Left colon (tissue), 2 donors: ENCODE data around the gene ZMYND11. TPM values are rescaled to one million over a fixed set of nuclear protein-coding genes. Genes with fewer than 3 reads are reported as not detected.

Source experiments
- ATAC-seq: fragments of 200-7000 bp; cut with Tn5 transposase; one replicate; pipeline ENCODE4 v1.9.1; 2020; ENCODE audit warnings: mild to moderate bottlenecking, moderate library complexity
- DNase-seq, 2 donors: peaks; one replicate each; pipeline ENCODE4 v3.0.0-alpha.2; 2020
- intact Hi-C, 2 donors: fragments of 100-400 bp; cut with DNase I in 1 of 2; cut with micrococcal nuclease in 1 of 2; formaldehyde crosslinking; loops; one replicate each; pipeline versions ENCODE4 v1.11.2 to v1.14.0; 2022; cut with DNase I, micrococcal nuclease
- total RNA-seq, 2 donors: library from RNA; stranded (reverse); fragmentation: NEBNext Ultra II Directional; extraction: Animal tissue kit (Norgen Biotek cat#: 25700); gene quantifications; one replicate each; pipeline ENCODE4 v1.2.1, GENCODE V29; 2021
- donor health status: DM: no; HTN: no; CAD: no.
- donor health status: DM: yes; HTN: yes; CAD: no.

ZMYND11 gene
- total RNA-seq, 2 donors from 2014 or later = 42.7 to 54.9 TPM

GRCh38 chr10:269440-270074 lies 134.3 kb downstream of the ZMYND11 start:
- no peak for ATAC-seq
- intact Hi-C loops = no loop called here

GRCh38 chr10:271201-271600 lies 135.9 kb downstream of the ZMYND11 start:
- no peak for ATAC-seq
- intact Hi-C loops = no loop called here
- no peak for DNase-seq

More at GRCh38 chr10:269440-270074, 134.3 kb downstream of the ZMYND11 start:
- DNase-seq = no peak

GRCh38 chr10:271722-272121 lies 136.5 kb downstream of the ZMYND11 start:
- ATAC-seq (no peak), DNase-seq (no peak)
- intact Hi-C loops = no loop called here

- no peak for DNase-seq
- ATAC-seq = no peak
These were observed 137.8 kb downstream of the ZMYND11 start for GRCh38 chr10:273088-273487.

GRCh38 chr10:274866-275265 lies 139.6 kb downstream of the ZMYND11 start:
- DNase-seq (no peak), ATAC-seq (no peak)
- intact Hi-C loops = no loop called here

More at GRCh38 chr10:273088-273487, 137.8 kb downstream of the ZMYND11 start:
- intact Hi-C loops = no loop called here

- DNase-seq (no peak), ATAC-seq (no peak)
- intact Hi-C loops = no loop called here
These were observed 140.4 kb downstream of the ZMYND11 start for GRCh38 chr10:275680-276079.

GRCh38 chr10:277963-278362 lies 142.7 kb downstream of the ZMYND11 start:
- ATAC-seq (no peak), DNase-seq (no peak)
- intact Hi-C loops = no loop called here

- no peak for ATAC-seq
- DNase-seq = no peak
- intact Hi-C loops = no loop called here
These were observed 143.5 kb downstream of the ZMYND11 start for GRCh38 chr10:278707-279106.

GRCh38 chr10:279232-279631 lies 144.0 kb downstream of the ZMYND11 start:
- intact Hi-C loops = no loop called here
- DNase-seq (no peak), ATAC-seq (no peak)

- intact Hi-C loops = no loop called here
- no peak for ATAC-seq
These were observed 144.4 kb downstream of the ZMYND11 start for GRCh38 chr10:279655-280054.

GRCh38 chr10:282294-283139 lies 147.3 kb downstream of the ZMYND11 start:
- intact Hi-C loops = no loop called here
- no peak for ATAC-seq
- no peak for DNase-seq

More at GRCh38 chr10:279655-280054, 144.4 kb downstream of the ZMYND11 start:
- DNase-seq = no peak

- no peak for ATAC-seq
- no peak for DNase-seq
- intact Hi-C loops = no loop called here
These were observed 147.9 kb downstream of the ZMYND11 start for GRCh38 chr10:283140-283479.

- intact Hi-C loops = no loop called here
- no peak for ATAC-seq
- no peak for DNase-seq
These were observed 148.7 kb downstream of the ZMYND11 start for GRCh38 chr10:283916-284356.

- ATAC-seq (no peak), DNase-seq (no peak)
- intact Hi-C loops = no loop called here
These were observed 150.0 kb downstream of the ZMYND11 start for GRCh38 chr10:285216-285615.

- intact Hi-C loops = no loop called here
- ATAC-seq (no peak), DNase-seq (no peak)
These were observed 151.9 kb downstream of the ZMYND11 start for GRCh38 chr10:287026-287709.

- intact Hi-C loops = no loop called here
- ATAC-seq (no peak), DNase-seq (no peak)
These were observed 152.6 kb downstream of the ZMYND11 start for GRCh38 chr10:287814-288213.

GRCh38 chr10:288316-289200 lies 153.3 kb downstream of the ZMYND11 start:
- no peak for DNase-seq
- ATAC-seq = no peak
- intact Hi-C loops = no loop called here

GRCh38 chr10:289581-289980 lies 154.3 kb downstream of the ZMYND11 start:
- no peak for DNase-seq
- intact Hi-C loops = no loop called here
- no peak for ATAC-seq
